PC-9 (cell line): ENCODE results near the gene GATA2.

Experiments used
- EZH2 ChIP-seq: fragments of 200-600 bp; sonication (generic); IDR thresholded peaks from 2 replicates; pipeline ENCODE4 v1.8.0; 2017; ENCODE audit warnings: antibody characterized with exemption, low read depth
- TF ChIP-seq, protein P1 (sequence below): fragments of 200-600 bp; sonication (generic); conservative IDR thresholded peaks from 2 replicates; pipeline ENCODE4 v1.6.1; 2017; ENCODE audit warnings: mixed run types, antibody characterized with exemption, mild to moderate bottlenecking, moderate library complexity

GRCh38 chr3:128517648-128518047, 24.6 kb upstream of the GATA2 start:
- TF ChIP-seq, protein P1, sequence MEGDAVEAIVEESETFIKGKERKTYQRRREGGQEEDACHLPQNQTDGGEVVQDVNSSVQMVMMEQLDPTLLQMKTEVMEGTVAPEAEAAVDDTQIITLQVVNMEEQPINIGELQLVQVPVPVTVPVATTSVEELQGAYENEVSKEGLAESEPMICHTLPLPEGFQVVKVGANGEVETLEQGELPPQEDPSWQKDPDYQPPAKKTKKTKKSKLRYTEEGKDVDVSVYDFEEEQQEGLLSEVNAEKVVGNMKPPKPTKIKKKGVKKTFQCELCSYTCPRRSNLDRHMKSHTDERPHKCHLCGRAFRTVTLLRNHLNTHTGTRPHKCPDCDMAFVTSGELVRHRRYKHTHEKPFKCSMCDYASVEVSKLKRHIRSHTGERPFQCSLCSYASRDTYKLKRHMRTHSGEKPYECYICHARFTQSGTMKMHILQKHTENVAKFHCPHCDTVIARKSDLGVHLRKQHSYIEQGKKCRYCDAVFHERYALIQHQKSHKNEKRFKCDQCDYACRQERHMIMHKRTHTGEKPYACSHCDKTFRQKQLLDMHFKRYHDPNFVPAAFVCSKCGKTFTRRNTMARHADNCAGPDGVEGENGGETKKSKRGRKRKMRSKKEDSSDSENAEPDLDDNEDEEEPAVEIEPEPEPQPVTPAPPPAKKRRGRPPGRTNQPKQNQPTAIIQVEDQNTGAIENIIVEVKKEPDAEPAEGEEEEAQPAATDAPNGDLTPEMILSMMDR, result no peak
- no peak for TF ChIP-seq EZH2
